HG02623 (cell line): ENCODE data around the gene EDEM3.
"Not testable (repeated sequence)": the region's sequence is repeated elsewhere in the genome, so short reads cannot be mapped to it uniquely, and the experiment has no call there.

Source experiments
- ATAC-seq: cut with Tn5 transposase; IDR thresholded peaks from one replicate; pipeline ENCODE4 v1.9.1; 2021; ENCODE audit warnings: moderate library complexity; ENCODE audit not compliant: unreplicated experiment

EDEM3 gene

GRCh38 chr1:184739796-184740195 is 14.9 kb downstream of the EDEM3 start:
- no peak for ATAC-seq

- ATAC-seq: no peak
These were observed 15.6 kb downstream of the EDEM3 start for GRCh38 chr1:184739070-184739469.

- ATAC-seq: peak; percentile 63
These were observed 19.7 kb downstream of the EDEM3 start for GRCh38 chr1:184734980-184735379.

DNA sequence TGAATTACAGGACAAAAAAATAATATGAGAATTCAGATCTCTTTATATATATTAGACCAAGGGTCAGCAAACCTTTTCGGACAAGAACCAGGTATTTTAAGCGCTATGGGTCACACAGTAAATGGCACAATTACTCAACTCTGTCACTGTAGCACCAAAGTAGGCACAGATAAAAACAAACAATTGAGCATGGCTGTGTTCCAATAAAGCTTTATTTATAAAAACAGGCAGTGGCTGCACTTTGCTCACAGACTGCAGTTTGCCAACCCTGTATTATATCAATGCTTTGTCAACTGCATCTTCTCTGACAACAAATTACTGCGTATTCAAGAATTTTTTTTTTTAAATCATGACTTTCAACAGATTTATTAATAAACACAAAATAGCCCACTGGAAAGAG is 29.8 kb downstream of the EDEM3 start:
- no peak for ATAC-seq

DNA sequence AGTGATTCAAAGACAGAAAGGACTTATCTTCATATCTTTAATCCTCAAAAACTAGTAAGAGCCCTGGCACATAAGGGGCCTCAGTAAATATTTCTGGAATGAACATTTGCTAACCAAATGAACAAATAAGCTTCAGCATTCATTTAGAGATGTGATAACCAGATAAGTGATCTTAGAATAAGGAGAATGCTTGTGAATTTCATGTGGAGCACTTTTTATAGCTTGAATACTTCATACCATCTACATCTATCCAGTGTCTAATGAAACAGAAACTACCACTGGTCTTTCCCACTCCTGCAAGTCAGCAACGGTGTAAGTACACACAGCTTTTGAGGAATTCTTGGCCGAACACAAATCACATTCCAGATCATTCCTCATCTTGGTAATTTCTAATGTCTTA is 38.5 kb downstream of the EDEM3 start:
- ATAC-seq: no peak

GRCh38 chr1:184709418-184709817 is 45.2 kb downstream of the EDEM3 start:
- ATAC-seq: no peak

- no peak for ATAC-seq
These were observed 46.5 kb downstream of the EDEM3 start for GRCh38 chr1:184708084-184708676.

- ATAC-seq: no peak
These were observed 49.4 kb downstream of the EDEM3 start for GRCh38 chr1:184705271-184705670.

DNA sequence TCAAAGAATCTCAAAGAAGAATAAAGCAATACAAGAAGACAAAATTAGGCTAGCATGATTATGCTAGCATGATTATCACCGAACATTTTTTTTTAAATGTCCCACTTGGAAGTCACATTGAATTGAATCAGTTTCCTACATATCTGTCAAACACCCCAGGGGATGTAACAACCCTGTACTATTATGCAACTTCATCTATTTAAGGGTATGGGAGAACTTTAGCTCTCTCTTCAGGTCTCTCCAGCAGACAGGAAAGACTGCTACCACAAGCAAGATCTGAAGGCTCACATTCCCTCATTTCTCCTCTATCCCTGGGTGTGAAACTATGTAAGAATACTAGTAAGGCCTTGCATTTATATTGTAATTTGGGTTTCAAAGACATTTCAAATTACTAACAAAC is 52.8 kb downstream of the EDEM3 start:
- no peak for ATAC-seq

DNA sequence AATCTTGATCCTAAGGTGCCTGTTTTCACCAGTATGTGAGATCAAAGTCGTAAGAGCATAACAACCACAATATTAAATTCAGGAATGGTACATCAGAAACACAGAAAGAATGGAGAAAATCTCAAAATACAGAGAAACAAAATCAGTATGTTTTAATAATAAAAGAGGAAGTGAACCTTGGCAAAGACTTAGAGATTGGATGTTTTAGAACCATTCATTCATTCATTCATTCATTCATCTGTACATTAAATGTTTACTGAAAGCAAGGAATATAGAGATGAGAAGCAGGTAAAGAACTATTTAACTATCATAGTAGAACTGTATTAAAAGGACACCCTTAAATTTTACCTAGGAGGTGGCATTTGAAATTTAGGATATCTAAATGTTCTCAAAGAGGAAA is 55.7 kb downstream of the EDEM3 start:
- ATAC-seq: no peak

DNA sequence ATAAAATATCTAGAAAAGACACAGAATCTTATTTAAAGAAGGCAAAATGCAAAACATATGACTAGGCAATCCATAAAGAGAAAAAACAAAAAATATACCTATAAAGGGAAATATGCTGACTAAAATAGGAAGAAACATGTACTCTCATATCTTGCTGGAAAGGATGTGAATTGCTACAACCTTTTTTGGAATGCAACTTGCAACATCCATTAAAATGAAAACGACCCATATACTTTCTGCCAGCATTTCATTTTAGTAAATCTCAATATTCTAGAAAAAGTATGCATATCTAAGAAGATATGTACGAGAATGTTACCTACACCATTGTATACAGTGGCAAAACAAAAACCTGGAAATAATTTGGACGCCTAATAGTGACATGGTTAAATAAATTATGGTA is 56.6 kb downstream of the EDEM3 start:
- no peak for ATAC-seq

- ATAC-seq: no peak
These were observed 58.3 kb downstream of the EDEM3 start for GRCh38 chr1:184696403-184696802.

DNA sequence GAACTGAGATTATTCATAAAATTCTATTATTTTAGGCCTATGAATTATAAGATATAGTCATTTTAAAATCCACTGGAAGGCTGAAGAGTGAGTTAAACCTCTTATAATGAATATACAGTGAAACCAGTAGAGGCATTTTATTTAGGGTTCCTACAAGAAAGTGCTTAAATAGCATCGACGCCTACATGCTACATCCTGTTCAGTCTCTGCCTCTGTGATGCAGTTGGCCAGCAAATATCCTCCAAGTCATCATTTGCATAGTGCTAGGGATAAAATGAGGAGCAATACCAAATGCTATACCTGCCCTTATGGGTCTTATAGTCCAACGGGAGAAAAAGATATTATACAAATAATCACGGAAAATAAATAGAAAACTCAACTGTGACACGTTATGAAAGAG is 59.6 kb downstream of the EDEM3 start:
- no peak for ATAC-seq

DNA sequence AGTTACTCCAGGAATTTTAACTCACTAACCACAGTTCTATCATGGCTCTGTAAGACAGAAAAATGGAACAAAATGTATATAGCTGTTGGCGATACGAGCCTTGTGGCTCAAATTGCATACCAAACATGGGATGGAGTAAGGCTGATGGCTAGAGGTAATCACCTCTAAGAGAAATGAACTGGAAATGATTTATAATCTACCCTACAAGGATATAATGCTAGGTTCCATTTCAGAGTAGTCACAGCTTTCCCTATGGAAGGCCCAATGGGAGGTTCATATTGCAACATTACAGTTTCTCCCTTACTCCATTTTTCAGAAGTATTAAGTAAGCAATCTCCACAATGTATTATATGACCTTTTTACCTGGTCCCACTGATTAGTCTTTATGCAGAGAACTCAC is 61.6 kb downstream of the EDEM3 start:
- no peak for ATAC-seq

- ATAC-seq: no peak
These were observed 62.8 kb downstream of the EDEM3 start for GRCh38 chr1:184691719-184692324.

GRCh38 chr1:184686540-184686939 is 68.1 kb downstream of the EDEM3 start:
- no peak for ATAC-seq

DNA sequence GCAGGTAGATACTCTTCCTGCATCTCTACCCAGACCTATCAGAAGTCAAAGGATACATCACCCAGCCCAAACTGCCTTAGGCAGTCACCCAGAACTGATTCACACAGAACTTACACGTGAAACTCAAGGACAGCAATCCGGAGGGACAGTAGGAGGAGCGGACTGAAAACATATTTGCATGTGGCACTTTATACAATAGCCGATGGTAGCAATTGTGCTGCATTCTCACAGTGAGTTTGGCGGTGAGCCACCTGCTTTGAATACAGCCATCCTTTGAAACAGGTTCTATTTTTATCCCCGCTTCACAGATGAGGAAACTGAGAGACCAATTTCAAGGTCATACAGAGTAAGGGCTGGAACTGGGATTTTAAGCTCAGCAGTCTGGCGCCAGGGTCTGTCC is 69.5 kb downstream of the EDEM3 start:
- ATAC-seq: peak; percentile 52

DNA sequence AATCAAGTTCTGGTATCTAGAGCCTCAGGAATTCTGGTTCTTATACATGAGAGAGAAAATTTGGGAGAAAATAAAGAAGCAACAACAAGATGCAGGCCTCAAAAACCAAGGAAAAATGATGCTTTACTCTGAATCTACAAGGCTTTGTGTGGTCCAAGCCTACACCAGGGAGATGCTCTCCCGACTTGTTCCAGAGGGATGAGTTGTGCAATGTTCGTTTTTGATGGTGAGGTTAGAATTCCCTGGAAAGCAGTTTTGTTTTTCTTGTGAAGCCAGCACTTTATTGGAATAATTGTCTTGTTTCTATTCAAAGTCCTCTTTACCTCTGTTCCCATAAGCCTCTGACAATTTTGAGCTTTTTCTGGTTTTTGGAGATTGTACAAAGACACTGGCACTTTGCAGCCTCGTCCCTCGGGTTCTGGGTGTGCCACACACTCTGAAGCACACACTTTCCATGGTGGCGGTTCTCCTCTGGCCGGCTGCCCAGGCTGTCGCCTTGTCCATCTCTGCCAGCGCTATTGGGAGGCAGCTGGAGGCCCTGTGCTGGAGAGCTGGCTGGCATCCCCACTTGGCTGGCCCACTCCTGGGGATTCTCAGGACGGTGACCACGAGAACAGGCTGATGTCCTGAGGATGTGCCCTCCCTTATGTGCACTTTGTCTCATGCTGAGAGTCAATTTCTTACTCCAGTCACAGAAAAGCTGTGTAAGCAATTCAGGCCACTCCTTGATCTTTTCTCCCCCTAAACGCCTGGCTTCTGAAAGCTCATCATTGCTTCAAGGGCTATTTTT is 70.2 kb downstream of the EDEM3 start:
- ATAC-seq: no peak

- no peak for ATAC-seq
These were observed 71.7 kb downstream of the EDEM3 start for GRCh38 chr1:184682956-184683355.

DNA sequence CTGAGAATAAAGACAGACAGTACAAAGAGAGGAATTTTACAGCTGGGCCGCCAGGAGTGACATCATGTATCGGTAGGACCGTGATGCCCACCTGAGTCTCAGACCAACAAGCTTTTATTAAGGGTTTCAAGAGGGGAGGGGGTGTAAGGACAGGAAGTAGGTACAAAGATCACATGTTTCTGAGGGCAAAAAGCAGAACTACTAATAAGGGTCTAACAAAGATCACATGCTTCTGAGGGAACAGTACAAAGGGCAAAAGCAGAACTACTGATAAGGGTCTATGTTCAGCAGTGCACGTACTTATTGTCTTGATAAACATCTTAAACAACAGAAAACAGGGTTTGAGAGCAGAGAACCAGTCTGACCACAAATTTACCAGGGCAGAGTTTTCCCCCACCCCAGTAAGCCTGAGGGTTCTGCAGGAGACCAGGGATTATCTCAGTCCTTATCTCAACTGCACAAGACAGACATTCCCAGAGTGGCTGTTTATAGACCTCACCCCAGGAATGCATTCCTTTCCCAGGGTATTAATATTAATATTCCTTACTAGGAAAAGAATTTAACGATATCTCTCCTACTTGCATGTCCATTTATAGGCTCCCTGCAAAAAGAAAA is 73.9 kb downstream of the EDEM3 start:
- not testable (repeated sequence) for ATAC-seq

- ATAC-seq: not testable (repeated sequence)
These were observed 75.2 kb downstream of the EDEM3 start for GRCh38 chr1:184679472-184679871.

DNA sequence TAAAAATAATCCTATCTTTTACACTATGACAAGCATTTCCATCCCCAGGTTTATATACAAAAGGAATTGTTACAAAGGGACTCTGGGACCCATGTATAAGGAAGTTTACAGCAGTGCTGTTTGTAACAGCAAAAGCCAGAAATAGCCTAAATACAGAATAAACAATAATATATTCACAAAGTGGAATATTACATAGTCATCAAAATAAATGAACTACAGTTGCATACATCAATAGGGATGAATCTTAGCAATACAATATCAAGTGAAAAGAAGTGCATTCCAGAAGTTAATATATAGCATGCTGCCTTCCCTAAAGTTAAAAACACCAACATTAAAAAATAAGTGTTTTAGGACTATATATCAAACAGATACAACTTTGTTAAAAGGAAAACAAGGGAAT is 77.3 kb downstream of the EDEM3 start:
- no peak for ATAC-seq
